Prostate gland (tissue), 2 donors: ENCODE data around the gene SDR39U1. TPM values are rescaled to one million over a fixed set of nuclear protein-coding genes. Genes with fewer than 3 reads are reported as not detected.
A peak's percentile ranks its signal among the peaks of the same experiment; 100 is the strongest.

Source experiments
- DNase-seq: peaks from one replicate; pipeline ENCODE4 v3.0.0-alpha.2; 2019; ENCODE audit warnings: low spot score
- H3K27ac ChIP-seq, 2 donors: fragments of 200-600 bp; sonication (generic); 2 replicates each; pipeline ENCODE4 v1.5.1; 2017 to 2019
- H3K27me3 ChIP-seq: fragments of 200-600 bp; sonication (generic); replicated peaks from 2 replicates; pipeline ENCODE4 v1.5.1; 2019; ENCODE audit not compliant: insufficient read depth
- H3K36me3 ChIP-seq, 2 donors: fragments of 200-600 bp; sonication (generic); 1 replicate in 1 of 2; 2 replicates in 1 of 2; pipeline versions ENCODE4 v1.5.1 to v1.8.1; 2017 to 2019
- H3K4me1 ChIP-seq: fragments of 200-600 bp; sonication (generic); replicated peaks from 2 replicates; pipeline ENCODE4 v1.5.1; 2019
- H3K4me3 ChIP-seq, 2 donors: fragments of 200-600 bp; sonication (generic); 2 replicates each; pipeline ENCODE4 v1.5.1; 2017 to 2019
- H3K9me3 ChIP-seq: fragments of 200-600 bp; sonication (generic); 2 replicates; pipeline ENCODE4 v1.5.1; 2017
- POLR2A ChIP-seq: fragments of 450-650 bp; IDR thresholded peaks from one replicate; pipeline ENCODE4 v1.6.1; 2016; ENCODE audit warnings: antibody characterized with exemption, mild to moderate bottlenecking
- POLR2AphosphoS5 ChIP-seq: sonication (generic); formaldehyde crosslinking; IDR thresholded peaks from one replicate; pipeline ENCODE4 v1.6.1; 2017; ENCODE audit warnings: antibody characterized with exemption
- WGBS: methylation state at CpG from one replicate; pipeline ENCODE4 v1.1.5; 2018; 5-methylcytosine and 5-hydroxymethylcytosine counted together
- intact Hi-C: fragments of 100-400 bp; cut with DNase I; formaldehyde crosslinking; loops from one replicate; pipeline ENCODE4 v1.14.2; 2022
- total RNA-seq, 2 donors: library from RNA; depleted of rRNA; stranded (reverse); fragments of >200 nt; gene quantifications; one replicate each; pipeline ENCODE4 v1.1.0, GENCODE V29; 2016
- TF ChIP-seq, protein P1 (sequence below), 4 experiments: fragments of 200-600 bp in 2 of 4; fragments of 450-650 bp in 2 of 4; sonication (generic) in 2 of 4; IDR thresholded peaks; 1 replicate in 3 of 4; 2 replicates in 1 of 4; pipeline ENCODE4 v1.5.1; 2016 to 2019; ENCODE audit warnings: antibody characterized with exemption in 4 of 4, mild to moderate bottlenecking in 2 of 4, moderate library complexity in 2 of 4

SDR39U1 gene
- total RNA-seq, 2 donors from 2014 or later = 49.5 to 64.4 TPM

DNA sequence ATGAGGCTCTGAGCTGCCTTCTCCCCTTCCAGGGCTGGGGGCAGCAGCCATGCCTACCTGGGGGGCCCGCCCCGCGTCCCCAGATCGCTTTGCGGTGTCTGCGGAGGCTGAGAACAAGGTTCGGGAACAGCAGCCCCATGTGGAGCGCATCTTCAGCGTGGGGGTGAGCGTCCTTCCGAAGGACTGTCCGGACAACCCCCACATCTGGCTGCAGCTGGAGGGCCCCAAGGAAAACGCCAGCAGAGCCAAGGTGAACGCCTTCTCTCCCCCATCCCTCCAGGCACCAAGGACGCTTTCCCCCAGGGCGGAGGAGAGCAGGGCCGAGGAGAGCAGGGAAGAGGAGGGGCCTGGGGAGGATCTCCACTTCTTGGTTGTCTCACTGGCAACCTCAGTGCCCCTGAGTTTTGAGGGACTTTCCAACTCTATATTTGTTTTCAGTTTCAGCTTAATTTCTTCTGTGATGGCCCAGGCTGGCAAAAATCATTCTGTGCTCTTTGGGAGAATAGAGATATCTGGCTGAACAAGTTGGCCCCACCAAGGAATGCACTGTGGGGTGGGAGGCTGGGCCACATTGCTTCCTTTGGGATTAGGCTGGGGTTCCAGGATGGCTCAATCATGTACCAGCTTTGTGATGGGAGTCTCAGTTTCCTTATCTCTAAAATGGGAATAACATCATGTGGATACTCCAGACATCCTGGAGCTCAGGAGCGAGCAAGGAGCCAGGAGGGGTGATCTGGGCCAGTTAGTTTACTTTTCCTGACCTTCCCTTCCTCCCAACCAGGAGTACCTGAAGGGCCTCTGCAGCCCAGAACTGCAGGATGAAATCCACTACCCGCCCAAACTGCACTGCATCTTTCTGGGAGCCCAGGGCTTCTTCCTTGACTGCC is 11.7 kb downstream of the SDR39U1 start:
- H3K9me3 ChIP-seq = no peaks in the 10 kb centered on the region
- TF ChIP-seq, protein P1, sequence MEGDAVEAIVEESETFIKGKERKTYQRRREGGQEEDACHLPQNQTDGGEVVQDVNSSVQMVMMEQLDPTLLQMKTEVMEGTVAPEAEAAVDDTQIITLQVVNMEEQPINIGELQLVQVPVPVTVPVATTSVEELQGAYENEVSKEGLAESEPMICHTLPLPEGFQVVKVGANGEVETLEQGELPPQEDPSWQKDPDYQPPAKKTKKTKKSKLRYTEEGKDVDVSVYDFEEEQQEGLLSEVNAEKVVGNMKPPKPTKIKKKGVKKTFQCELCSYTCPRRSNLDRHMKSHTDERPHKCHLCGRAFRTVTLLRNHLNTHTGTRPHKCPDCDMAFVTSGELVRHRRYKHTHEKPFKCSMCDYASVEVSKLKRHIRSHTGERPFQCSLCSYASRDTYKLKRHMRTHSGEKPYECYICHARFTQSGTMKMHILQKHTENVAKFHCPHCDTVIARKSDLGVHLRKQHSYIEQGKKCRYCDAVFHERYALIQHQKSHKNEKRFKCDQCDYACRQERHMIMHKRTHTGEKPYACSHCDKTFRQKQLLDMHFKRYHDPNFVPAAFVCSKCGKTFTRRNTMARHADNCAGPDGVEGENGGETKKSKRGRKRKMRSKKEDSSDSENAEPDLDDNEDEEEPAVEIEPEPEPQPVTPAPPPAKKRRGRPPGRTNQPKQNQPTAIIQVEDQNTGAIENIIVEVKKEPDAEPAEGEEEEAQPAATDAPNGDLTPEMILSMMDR (IDR thresholded peaks at IDR 0.05) = no peak
- TF ChIP-seq POLR2A (no peak), POLR2AphosphoS5 (no peak)
- no peaks in the 10 kb centered on the region for H3K36me3 ChIP-seq
- H3K4me3 ChIP-seq = peak overlapping the region; percentile 49 to 68
- DNase-seq = no peak
- peak overlapping the region; percentile 95 to 96 for H3K27ac ChIP-seq
- intact Hi-C loops = loop anchor here (1.0 kb wide), 1 partner anchor 66 kb away; no protein-coding TSS in a partner anchor
- H3K4me1 ChIP-seq = peaks cover 20% of the 10 kb centered on the region
- WGBS = 12% methylated on average over 16 of the region's 19 CpGs
- H3K27me3 ChIP-seq = no peaks in the 10 kb centered on the region

DNA sequence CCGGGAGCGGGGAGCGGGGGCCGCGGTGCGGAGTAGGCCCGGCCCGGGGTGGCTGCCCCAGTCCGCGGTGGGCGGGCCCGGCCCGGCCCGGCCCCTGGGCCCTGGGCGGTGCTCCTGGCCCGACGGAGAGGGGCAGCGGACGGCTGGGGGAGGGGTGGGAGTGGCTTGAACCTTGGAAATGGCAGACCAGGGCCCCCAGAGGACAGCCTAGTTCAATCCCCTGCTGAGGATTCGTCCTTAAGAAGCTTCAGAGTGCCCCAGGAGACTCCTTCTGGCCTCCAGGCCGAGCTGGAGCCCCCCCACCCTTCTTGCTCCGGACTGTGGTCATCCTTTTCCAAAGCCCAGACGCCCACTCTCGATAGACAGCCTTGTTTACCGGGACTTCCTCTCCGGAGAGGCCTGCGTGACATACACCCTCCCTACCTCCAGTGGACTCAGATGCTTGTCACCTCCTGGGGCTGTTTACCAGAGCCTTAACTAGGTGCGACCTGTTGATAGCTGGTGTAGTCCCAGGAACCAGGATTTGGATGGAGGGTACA is 12.4 kb downstream of the SDR39U1 start:
- Histone ChIP-seq H3K27me3 (no peaks in the 10 kb centered on the region), H3K27ac (peak overlapping the region; percentile 95 to 96), H3K4me1 (peaks cover 18% of the 10 kb centered on the region), H3K4me3 (peak overlapping the region; percentile 49 to 68), H3K36me3 (no peaks in the 10 kb centered on the region), H3K9me3 (no peaks in the 10 kb centered on the region)
- TF ChIP-seq, protein P1 (IDR thresholded peaks at IDR 0.05) = no peak
- no peak for TF ChIP-seq POLR2AphosphoS5
- peak; percentile 44 for DNase-seq
- under 1% methylated on average over 23 of the region's 28 CpGs for WGBS
- intact Hi-C loops = no loop called here

DNA sequence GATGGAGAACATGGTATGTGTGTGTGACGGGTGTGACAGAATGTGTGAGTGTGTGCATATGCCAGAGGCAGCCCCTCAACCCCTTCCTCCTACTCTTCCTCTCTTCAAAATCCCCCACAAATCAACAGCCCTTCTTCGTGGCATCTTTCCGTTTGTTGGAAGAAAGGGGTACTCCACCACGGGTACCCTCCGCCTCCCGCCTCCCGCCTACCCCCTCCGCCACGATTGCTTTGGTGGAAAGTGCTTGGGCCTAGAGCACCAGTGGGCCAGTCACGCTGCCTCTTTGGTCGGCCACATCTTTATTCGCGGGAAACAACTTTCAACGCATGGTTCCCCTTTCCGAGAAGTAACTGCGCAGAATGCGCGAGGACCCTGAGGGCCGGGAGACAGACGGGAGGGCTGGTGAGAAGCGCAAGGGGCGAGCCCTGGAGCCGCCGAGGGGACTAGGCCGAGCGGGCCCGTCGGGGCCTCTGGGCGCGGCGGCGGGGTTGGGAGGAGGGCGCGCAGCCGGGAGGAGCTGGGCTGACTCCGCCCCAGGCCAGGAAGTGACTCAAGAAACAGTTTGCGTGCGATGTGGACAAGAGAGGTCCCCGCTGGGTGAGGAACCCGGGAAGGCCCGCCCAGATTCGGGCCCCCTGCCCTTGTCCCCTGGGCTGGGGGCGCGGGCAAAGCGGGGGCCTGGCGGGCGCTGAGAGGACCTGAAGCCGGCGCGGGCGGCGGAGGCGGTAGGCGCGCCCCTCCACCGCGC is 13.0 kb downstream of the SDR39U1 start, which contains the start of the genes CBLN3 and KHNYN:
CBLN3 (minus strand) TSS at position 274 of the 748 bp plus-strand sequence. CDS start 614 bp downstream, outside the sequence.
KHNYN (plus strand) TSS at position 560 of the 748 bp plus-strand sequence. CDS start 777 bp downstream, outside the sequence.
- H3K4me3 ChIP-seq = peak within 1 kb of the TSS; percentile 49 to 68
- H3K4me1 ChIP-seq = peaks cover 16% of the 10 kb centered on the region
- no peaks in the 10 kb centered on the region for H3K36me3 ChIP-seq
- 6% methylated on average over 44 of the region's 57 CpGs for WGBS
- peak; percentile 92 for DNase-seq
- no peaks in the 10 kb centered on the region for H3K27me3 ChIP-seq
- no peaks in the 10 kb centered on the region for H3K9me3 ChIP-seq
- TF ChIP-seq, protein P1 (IDR thresholded peaks at IDR 0.05) = peak in 1 of 4 experiments; percentile 7
- peak; percentile 95 for TF ChIP-seq POLR2A
- peak; percentile 82 for TF ChIP-seq POLR2AphosphoS5
- H3K27ac ChIP-seq = peak within 1 kb of the TSS; percentile 95 to 96
- intact Hi-C loops = no loop called here

DNA sequence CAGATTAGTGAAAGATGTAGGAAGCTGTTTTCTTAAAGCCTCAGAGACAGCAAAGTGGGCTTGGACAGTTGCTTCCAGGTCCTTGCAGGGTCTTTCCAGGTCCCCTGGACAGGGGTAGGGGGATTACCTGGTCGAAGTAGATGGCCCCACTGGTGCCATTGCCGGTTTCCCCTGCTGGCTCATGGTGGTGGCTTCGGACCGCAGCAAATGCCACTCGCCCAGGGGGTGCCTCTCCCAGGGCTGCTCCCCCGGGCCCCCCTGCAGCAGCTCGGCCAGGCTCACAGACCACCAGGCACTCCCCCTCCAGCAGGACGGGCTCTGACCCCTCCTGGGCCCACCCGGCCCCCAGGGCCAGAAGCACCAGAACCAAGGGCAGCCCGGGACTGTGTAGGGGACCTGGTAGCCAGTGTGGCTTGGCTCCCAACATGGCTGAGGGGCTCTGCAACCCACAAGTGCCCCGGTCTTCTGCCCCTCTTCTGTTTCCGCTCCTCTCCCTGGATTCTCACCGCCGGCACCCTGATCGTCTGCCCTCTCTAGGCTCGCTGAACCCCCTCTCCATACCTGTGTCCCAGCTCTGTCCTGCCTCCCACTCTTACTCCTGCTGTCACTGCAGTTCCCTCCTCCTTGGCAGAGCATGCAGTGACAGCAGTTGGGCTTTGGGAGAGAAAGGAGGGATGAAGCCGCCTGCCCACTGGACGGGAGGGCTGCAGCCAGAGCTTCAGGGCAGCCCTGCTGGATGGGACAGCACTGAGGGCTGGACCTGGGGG is 13.8 kb downstream of the SDR39U1 start:
- H3K27me3 ChIP-seq = no peaks in the 10 kb centered on the region
- peak overlapping the region; percentile 95 to 96 for H3K27ac ChIP-seq
- 85% methylated on average over 18 of the region's 18 CpGs for WGBS
- H3K4me3 ChIP-seq = no peak overlapping the region
- intact Hi-C loops = no loop called here
- no peak for DNase-seq
- TF ChIP-seq, protein P1 (IDR thresholded peaks at IDR 0.05) = no peak
- no peak for TF ChIP-seq POLR2A
- no peak for TF ChIP-seq POLR2AphosphoS5
- H3K9me3 ChIP-seq = no peaks in the 10 kb centered on the region
- no peaks in the 10 kb centered on the region for H3K36me3 ChIP-seq
- peaks cover 16% of the 10 kb centered on the region for H3K4me1 ChIP-seq
